ENCODE results near the gene FXYD5.
"Not testable (repeated sequence)": the region's sequence is repeated elsewhere in the genome, so short reads cannot be mapped to it uniquely, and the experiment has no call there.

The FXYD5 gene

DNA sequence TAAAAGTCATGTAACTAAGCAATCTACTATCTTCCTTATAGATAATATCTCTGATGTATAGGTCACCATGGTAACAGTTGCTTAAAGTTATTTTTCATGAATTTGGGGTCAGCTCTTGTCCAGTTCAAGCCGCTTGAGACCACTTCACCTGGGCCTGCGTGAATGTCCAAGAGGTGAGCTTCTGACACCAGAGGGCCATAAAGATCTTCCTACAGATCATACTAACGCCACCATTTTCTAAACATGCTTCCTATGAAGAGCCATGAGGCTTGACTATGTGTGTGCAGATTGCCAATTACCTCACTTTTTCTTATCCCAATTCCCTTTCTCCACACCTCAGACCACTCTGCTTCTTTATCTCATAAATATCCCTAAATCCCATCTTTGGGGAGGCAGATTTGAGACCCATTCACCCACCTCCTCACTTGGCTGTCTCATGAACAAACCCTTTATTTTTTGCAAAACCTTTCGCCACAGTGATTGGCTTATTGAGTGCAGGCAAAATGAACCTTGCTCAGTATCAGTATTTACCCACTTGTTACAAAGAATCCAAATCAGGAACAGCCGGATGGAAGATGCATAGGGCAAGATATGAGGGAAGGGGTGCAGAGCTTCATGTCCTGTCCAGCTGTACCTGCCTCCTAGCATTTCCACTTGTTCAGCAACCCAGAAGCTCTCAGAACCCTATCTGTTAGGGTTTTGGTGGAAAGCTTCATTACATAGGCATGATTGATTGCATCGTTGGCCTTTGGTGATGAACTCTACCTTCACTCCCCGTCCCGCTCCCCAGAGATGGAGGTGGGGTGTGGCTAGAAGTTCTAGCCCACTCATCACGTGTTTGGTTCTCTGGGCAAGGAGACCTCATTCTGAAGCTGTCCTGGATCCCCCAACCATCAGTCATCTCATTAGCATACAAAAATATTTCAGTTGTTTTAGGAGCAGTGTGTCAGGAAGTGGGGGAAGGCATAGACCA is 39.8 kb downstream of the FXYD5 start:
- no peak for DNase-seq

- DNase-seq, result no peak
Measured at GRCh38 chr19:35195830-35196229, 41.3 kb downstream of the FXYD5 start.

DNA sequence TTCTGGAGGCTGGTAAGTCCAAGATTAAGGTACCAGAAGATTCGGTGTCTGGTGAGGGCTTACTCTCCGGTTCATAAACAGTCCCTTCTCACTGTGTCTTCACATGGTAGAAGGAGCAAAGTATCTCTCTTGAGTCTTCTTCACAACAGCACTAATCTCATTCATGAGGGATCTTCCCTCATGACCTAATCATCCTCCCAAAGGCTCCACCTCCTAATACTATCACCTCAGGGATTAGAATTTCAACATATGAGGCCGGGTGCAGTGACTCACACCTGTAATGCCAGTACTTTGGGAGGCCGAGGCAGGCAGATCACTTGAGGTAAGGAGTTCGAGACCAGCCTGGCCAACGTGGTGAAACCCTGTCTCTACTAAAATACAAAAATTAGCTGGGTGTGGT is 42.3 kb downstream of the FXYD5 start:
- DNase-seq, result not testable (repeated sequence)

DNA sequence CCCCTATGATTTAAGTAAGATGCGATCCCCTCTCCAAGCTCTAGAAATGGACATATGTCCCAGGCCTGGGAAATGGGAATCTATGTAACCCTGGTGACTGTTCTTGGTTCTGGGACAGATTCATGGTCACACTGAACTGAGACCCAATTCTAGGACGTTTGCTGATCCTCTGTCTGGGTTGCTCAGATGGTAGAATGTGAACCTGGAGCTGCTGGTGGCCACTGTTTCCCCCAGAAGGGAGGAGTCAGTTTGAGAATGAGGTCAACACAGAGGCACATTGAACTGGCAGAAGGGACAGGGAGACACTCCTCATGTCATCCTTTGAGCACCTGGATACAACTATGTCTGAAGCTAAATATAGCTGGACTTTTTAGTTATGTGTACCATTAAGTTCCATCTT is 44.9 kb downstream of the FXYD5 start:
- no peak for DNase-seq

DNA sequence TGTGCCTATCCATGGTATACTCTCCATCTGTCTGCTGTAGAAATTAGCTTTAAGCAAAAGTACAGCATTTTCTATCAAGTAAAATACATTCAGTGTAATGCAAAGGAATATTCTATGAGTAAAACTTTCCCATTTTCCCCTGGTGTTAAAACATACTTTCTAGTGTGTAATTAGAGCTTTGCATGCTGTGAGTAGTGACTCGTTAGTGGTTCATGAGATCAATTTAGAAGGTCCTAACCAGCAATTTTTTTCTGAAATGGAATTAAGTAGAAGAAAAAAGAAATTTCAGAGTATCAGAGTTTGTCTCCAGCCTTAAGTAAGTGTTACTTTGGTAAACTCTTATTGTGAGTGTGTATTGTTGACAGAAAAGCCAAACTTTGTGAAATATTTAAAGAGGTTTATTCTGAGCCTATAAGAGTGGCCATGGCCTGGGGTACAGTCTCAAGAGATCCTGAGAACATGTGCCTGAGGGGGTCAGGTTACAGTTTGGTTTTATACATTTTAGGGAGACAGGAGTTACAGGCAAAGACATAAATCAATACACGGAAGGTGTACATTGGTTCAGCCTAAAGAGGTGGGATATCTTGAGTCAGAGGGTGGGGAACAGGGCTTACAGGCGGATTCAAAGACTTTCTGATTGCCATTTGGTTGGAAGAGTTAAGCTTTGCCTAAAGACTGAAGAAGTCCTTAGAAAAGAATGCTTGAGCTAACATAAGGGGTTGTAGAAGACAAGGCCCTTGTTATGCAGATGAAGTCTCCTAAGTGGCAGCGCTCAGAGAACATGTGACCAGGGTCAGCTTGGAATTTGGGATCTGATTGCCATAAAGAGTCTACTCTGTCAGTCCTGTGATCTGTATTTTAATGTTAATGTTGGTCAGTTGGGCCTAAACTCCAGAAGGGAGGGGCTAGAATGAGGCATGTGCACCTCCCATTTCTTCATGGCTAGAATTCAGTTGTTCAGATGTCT is 48.5 kb downstream of the FXYD5 start:
- DNase-seq, result no peak

GRCh38 chr19:35204799-35205732 is 50.5 kb downstream of the FXYD5 start:
- DNase-seq, result no peak

DNA sequence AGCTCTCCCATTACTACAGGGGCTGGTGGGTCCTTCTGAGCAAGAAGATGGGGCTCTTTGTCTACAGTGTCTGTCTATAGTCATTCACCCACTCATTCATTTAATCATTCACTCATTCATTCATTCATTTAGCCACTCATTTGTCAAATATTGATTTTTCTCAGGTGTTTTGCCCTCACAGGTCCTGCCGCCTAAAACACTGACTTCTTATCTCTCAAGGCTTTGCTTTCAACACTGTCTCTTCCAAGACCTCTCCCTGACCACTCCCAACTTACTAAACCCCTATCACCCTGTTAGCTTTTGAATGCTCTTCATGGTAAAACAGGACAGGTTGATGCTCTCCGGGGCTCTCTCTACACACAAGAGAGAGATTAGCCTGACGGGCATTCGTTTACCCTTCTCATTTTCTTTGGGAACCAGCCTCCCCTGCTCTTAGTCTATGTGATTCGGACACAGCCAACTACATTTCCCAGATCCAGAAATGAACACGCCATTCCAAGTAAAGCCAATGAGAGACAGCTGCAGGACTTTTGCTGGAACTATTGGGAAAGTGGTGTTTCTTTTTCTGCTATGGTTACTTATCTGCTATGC is 51.3 kb downstream of the FXYD5 start:
- no peak for DNase-seq

DNA sequence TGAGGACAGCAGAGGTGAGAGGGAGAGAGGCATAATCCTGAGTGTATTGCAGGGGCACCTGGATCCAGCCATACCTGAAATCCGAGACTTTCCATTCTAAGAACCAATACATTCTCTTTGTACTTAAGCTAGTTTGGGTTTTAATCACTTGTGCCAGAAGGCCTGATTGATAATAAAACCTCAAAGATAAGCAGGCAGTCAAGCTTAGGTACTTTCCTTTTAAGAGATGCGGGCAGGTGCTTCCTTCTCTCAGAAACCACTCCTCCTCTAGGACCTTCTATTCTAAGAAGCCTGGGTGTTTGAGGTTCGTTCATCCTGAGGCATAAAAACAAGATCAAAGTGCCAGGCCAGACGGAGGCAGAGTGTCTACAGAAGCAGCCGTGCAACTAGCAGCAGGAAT is 51.8 kb downstream of the FXYD5 start:
- no peak for DNase-seq

DNA sequence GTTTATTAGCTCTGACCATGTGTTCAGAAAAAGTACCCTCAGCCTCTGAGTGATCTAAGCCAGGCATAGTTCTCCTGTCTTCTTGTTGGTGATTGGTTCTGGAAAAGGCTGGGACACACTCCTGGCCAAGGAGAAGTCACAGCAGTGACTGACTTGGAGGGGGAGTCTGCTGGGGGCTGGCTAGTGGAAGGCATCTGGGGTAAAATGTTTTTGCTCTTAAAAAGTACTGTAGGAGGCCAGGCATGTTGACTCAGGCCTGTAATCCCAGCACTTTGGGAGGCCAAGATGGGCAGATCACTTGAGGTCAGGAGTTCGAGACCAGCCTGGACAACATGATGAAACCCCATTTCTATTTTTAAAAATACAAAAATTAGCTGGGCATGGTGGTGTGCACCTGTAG is 52.3 kb downstream of the FXYD5 start:
- DNase-seq, result no peak

- DNase-seq, result no peak
Measured at GRCh38 chr19:35207391-35207871, 52.9 kb downstream of the FXYD5 start.

- DNase-seq, result no peak
Measured at GRCh38 chr19:35208121-35208520, 53.6 kb downstream of the FXYD5 start.

GRCh38 chr19:35209646-35210045 is 55.1 kb downstream of the FXYD5 start:
- no peak for DNase-seq

GRCh38 chr19:35211545-35212230 is 57.2 kb downstream of the FXYD5 start:
- DNase-seq, result no peak

GRCh38 chr19:35212241-35212640 is 57.7 kb downstream of the FXYD5 start:
- DNase-seq, result no peak

DNA sequence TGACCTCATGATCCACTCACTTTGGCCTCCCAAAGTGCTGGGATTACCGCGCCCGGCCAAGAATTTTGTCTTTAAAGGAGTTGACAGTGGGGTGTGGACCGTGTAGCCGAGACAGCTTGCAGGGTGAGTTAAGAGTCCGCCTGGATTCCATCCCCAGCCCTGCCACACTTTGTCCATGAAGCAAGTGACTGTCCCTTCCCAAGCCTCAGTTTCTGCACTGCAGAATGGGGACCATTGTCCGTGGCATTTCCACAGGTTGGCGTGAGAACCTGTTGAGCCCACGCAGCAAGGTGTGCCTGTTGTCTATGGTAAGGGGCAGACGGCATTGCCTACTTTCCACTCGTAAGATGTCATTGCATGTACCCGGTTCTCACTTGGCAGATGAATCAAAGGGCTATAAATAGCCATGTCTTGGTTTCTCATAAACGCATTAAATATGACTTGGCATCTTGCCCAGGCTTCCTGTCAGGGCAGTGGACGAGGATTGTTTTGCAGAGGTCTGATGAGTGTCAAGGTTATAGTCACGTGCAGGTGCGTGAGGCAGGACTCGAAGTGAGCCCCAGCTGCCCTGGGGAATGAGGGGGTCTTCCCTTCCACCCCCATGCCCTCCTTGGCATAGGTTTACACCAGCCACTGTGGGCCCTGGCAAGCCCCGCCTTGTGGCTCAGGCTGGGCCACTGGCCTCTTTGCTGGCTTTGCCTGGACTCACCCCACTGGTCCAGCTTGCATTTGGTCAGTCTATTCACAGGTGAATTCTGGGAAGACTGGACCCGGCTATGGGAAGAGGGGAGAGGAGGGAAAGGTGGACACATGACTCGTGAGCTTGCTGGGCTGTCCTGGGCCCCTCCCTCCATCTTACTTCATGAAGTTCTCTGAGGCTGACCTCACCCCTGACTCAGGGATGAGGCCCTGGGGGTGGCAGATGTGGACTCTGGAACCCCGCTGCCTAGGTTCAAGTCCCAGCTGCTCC is 59.4 kb downstream of the FXYD5 start:
- no peak for DNase-seq

DNA sequence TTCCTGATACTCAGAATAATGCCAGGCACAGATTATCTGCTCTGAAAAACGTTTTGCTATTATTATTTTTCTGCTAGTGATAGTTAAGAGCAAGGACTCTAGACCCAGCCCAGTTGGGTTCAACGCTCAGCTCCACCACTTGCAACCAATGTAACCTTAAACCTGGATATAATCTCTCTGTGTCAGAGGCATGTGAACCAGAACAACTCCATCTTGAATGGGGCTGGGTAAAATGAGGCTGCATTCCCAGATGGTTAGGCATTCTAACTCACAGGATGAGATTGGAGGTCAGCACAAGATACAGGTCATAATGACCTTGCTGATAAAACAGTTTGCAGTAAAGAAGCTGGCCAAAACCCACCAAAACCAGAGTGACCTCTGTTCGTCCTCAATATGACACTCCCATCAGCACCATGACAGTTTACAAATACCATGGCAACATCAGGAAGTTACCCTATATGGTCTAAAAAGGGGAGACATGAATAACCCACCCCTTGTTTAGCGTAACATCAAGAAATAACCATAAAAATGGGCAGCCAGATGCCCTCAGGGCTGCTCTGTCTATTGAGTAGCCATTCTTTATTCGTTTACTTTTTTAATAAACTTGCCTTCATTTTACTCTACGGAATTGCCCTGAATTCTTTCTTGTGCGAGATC is 60.4 kb downstream of the FXYD5 start:
- no peak for DNase-seq

- no peak for DNase-seq
Measured at GRCh38 chr19:35216016-35216832, 61.7 kb downstream of the FXYD5 start.

DNA sequence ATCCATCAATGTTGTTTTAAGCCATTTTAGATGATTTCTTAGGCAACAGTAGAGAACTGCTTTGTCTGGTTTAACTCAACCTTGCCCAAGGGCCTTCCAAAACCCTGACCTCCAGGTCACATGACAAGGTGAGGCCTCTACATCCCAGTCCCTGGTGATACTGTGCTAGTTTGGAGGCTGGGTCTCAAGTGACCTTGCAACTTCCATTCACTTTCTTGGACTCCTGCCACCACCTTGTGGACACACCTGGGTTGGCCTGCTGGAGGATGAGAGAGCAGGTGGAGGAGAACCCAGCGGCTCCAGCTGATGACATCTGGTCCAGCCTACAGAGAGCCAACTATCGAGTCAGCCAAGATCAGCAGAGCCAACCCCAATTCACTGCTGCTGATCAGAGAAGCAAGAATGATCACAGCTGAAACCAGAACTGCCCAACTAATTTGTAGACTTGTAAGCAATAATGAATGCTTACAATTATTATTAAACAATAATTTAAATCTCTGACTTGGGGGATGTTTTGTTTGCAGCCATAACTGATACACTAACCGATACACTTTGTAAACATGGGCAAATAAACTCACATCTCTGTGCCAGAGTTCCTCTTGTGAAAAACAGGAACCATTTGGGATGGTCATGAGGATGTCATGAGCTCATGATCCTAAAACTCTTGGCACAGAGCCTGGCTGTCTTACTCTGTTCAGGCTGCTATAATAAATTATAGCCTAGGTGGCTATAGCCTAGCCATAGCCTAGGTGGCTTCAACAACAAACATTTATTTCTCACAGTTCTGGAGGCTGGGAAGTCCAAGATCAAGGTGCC is 62.5 kb downstream of the FXYD5 start:
- DNase-seq, result no peak

Data from NK-92 treated with Interleukin-12 subunit alpha and Interleukin-12 subunit beta, amount 100 ng/mL, for 24 hours (cell line).